Mucosa of descending colon (tissue), 3 donors: ENCODE data around the gene CFAP251. TPM values are rescaled to one million over a fixed set of nuclear protein-coding genes. Genes with fewer than 3 reads are reported as not detected.

Experiments
- ATAC-seq: fragments of 200-7000 bp; cut with Tn5 transposase; one replicate; pipeline ENCODE4 v1.9.1; 2020; ENCODE audit warnings: mild to moderate bottlenecking, moderate library complexity
- DNase-seq, 3 donors: peaks; one replicate each; pipeline ENCODE4 v3.0.0-alpha.2; 2020
- H3K36me3 ChIP-seq: fragments of 200-600 bp; one replicate; pipeline ENCODE4 v1.8.0; 2021; ENCODE audit warnings: low read depth, mild to moderate bottlenecking
- H3K4me1 ChIP-seq: fragments of 200-600 bp; one replicate; pipeline ENCODE4 v1.8.0; 2021; ENCODE audit warnings: low read depth, mild to moderate bottlenecking
- H3K4me3 ChIP-seq: fragments of 200-600 bp; one replicate; pipeline ENCODE4 v1.8.0; 2021; ENCODE audit warnings: mild to moderate bottlenecking
- H3K9me3 ChIP-seq: fragments of 200-600 bp; one replicate; pipeline ENCODE4 v1.8.0; 2021; ENCODE audit warnings: mild to moderate bottlenecking
- intact Hi-C, 2 donors: fragments of 100-400 bp; cut with DNase I in 1 of 2; cut with micrococcal nuclease in 1 of 2; formaldehyde crosslinking; loops; one replicate each; pipeline versions ENCODE4 v1.11.0 to v1.11.1; 2022; cut with DNase I, micrococcal nuclease
- total RNA-seq, 3 donors: library from RNA; stranded (reverse); fragmentation: NEBNext Ultra II Directional in 2 of 3; extraction: Animal tissue kit (Norgen Biotek cat#: 25700) in 2 of 3; gene quantifications; one replicate each; pipeline versions ENCODE4 v1.2.1 to v1.2.4, GENCODE V29; 2021 to 2023
- TF ChIP-seq, protein P1 (sequence below): fragments of 200-600 bp; IDR thresholded peaks from one replicate; pipeline ENCODE4 v1.8.0; 2022; ENCODE audit warnings: antibody characterized with exemption, mild to moderate bottlenecking
- donor health status: DM: no; HTN: no; CAD: no; lungs with moderate emphysema.
- donor health status: DM: no; HTN: no; CAD: no.
- donor health status: DM: no; HTN: yes; CAD: no.

CFAP251 gene
- total RNA-seq, 3 donors from 2014 or later = 0.14 to 0.92 (median 0.55) TPM

DNA sequence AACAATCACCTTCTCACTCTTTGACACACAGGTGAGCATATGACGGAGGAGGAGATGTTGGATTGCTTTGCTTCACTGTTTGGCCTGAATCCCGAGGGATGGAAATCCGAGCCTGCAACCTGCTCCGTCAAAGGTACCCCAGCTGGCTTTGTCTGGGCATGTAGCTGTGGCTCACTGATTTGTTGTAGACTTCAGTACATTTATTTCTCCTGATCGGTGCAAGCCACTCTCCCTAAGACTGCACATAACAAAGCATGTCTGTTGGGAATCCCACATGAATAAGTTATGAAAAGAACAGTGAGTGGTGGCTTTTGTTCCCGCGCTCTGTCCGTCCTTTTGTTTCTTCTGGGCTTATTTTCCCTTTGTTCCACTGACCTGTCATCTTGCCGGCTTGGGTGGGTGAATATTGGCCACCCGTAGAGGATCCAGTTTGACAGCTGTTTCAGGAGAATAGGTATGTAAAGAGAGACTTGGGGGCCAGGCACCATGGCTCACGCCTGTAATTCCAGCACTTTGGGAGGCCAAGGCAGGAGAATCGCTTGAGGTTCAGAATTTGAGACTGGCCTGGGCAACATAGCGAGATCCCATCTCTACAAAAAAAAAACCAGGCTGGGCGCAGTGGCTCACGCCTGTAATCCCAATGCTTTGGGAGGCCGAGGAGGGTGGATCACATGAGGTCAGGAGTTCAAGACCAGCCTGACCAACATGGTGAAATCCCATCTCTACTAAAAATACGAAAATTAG, 83.2 kb downstream of the CFAP251 start:
- DNase-seq (no peak), ATAC-seq (no peak)
- TF ChIP-seq, protein P1, sequence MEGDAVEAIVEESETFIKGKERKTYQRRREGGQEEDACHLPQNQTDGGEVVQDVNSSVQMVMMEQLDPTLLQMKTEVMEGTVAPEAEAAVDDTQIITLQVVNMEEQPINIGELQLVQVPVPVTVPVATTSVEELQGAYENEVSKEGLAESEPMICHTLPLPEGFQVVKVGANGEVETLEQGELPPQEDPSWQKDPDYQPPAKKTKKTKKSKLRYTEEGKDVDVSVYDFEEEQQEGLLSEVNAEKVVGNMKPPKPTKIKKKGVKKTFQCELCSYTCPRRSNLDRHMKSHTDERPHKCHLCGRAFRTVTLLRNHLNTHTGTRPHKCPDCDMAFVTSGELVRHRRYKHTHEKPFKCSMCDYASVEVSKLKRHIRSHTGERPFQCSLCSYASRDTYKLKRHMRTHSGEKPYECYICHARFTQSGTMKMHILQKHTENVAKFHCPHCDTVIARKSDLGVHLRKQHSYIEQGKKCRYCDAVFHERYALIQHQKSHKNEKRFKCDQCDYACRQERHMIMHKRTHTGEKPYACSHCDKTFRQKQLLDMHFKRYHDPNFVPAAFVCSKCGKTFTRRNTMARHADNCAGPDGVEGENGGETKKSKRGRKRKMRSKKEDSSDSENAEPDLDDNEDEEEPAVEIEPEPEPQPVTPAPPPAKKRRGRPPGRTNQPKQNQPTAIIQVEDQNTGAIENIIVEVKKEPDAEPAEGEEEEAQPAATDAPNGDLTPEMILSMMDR = no peak
- no peaks in the 10 kb centered on the region for H3K36me3 ChIP-seq
- intact Hi-C loops = no loop called here
- H3K4me1 ChIP-seq = no peaks in the 10 kb centered on the region
- H3K9me3 ChIP-seq = no peaks in the 10 kb centered on the region
- H3K4me3 ChIP-seq = no peak overlapping the region

DNA sequence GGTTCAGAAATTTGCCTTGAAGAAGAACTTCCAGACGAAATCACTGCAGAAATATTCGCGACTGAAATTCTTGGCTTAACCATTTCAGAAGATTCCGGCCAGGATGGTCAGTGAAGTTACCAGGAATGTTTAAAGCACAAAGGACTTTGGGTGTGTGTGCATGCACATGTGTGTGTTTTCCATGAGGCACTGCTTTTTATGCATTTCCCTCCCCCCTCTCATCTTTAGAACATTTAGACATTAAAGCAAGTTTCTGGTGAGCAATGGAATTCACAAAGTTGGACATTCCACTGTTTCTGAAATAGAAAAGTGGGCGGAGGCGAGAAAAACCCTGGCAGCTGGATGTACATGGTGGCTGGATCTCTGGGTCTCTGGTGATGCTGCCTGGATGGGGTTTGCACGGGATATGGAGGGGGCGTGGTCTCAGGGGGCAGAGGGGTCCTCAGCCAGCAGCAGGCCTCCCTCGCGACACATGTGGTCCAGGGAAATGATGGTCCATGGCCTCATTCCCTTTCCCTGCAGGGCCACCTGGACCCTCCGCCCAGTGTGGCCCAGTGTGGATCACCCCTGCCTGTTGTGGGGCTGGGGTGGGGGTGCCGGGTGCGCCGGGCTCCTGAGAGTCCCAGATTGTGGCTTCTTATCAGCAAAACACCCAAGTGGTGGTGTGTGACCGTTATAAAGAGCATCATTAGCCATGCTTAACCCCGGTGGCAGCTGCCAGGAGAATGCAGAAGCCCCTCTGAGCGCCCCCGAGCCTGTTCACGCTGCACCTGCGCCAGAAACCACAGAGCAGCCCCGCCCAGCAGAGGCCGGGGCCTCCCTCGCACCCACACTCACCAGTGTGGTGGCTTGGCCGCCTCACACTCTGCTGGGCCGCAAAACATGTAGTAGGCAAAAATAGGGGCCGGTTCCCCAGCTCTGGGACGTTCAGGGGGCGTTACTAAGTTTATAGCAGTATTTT, 85.5 kb downstream of the CFAP251 start:
- peak; percentile 69 for ATAC-seq
- Histone ChIP-seq H3K36me3 (no peaks in the 10 kb centered on the region), H3K9me3 (no peaks in the 10 kb centered on the region), H3K4me3 (no peak overlapping the region), H3K4me1 (no peaks in the 10 kb centered on the region)
- TF ChIP-seq, protein P1 = no peak
- peak in 1 of 3 donors; percentile 66 for DNase-seq
- intact Hi-C loops = no loop called here

DNA sequence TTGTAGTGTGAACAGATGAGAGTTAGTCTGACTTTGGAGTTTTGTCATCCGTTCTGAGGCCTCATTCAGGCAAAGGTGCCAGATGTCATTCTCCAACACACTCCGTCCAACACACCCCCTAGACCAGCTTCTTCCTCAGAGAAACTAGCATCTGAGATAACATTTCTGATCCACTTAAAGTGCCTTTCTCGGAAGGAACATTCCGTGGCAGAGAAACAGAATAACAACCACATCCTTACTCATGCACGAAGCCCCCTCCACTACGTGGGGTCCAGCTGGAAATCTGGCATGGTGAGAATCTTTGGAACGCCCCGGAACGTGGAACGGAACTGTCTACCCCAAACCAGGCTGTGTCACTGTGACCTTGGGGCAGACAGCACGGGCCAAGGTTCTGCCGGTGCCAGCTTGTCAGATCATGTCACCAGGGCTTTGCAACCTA, 86.3 kb downstream of the CFAP251 start:
- Histone ChIP-seq H3K9me3 (no peaks in the 10 kb centered on the region), H3K4me1 (no peaks in the 10 kb centered on the region), H3K4me3 (no peak overlapping the region), H3K36me3 (no peaks in the 10 kb centered on the region)
- ATAC-seq = peak; percentile 23
- no peak for DNase-seq
- intact Hi-C loops = no loop called here
- TF ChIP-seq, protein P1 = no peak

DNA sequence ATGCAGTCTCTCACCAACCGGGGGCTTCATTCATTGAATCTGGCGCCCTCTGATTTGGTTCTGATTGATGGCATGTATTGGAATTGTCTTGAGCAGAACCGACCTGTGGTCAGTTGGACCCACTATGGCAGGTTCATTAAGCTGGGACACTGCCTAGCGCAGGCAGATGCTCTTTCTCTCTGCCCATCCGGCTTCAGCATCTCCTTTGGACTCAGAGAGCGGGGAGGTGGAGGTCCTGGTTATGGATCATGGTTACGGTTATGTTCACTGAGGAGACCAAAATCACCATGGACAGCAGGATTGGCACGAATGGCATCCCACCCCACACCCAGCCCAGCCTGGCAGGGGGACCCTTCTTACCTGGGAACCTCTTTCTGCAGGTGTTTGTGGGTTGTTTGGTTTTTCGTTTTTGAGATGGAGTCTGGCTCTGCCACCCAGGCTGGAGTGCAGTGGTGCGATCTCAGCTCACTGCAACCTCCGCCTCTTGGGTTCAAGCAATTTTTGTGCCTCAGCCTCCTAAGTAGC, 86.9 kb downstream of the CFAP251 start:
- DNase-seq (no peak), ATAC-seq (no peak)
- H3K9me3 ChIP-seq = no peaks in the 10 kb centered on the region
- TF ChIP-seq, protein P1 = no peak
- H3K4me3 ChIP-seq = no peak overlapping the region
- no peaks in the 10 kb centered on the region for H3K36me3 ChIP-seq
- no peaks in the 10 kb centered on the region for H3K4me1 ChIP-seq
- intact Hi-C loops = no loop called here

DNA sequence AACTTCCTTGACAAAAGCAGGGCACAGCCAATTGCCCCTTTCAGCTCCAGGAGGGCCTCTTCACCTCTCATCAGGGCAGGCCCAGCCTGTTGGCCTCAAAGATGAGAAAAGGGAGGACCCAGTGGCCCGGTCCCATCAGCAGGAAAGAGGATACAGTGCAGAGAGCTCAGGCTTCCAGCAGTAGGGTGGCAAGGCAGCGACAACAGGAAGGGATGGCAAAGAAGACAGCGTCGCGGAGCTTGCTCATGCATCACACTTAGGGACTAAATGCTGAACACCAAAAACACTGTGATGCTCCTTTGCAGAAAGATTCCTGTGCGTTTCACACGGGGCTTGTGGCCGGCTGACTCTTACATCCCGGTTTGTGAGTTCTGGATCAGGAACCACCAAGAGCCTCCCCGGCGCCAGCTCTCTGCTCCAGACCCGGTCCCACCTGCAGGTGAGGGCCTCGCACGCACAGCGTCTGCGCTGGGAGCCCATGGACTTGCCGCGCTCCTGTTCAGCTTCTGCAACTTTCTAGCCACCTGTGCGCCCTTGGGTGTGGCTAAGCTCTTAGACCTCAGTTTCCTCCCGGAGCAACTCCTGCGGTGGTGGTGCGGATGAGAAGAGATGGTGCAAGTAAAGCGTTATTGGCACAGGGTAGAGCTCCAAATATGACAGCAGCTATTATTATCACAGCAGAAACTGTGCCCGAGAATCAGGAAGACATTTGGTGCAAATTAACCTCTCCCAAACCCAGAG, 88.0 kb downstream of the CFAP251 start:
- peak; percentile 16 for ATAC-seq
- no peaks in the 10 kb centered on the region for H3K4me1 ChIP-seq
- H3K9me3 ChIP-seq = no peaks in the 10 kb centered on the region
- no peak overlapping the region for H3K4me3 ChIP-seq
- TF ChIP-seq, protein P1 = no peak
- intact Hi-C loops = no loop called here
- no peak for DNase-seq
- H3K36me3 ChIP-seq = no peaks in the 10 kb centered on the region
